Measurements from ENCODE around the gene PLEKHA5. TPM values are rescaled to one million over a fixed set of nuclear protein-coding genes. Genes with fewer than 3 reads are reported as not detected.
A peak's percentile ranks its signal among the peaks of the same experiment; 100 is the strongest.

Gene PLEKHA5
- total and polyA plus RNA-seq, 2 of the 4 experiments (the other 2 are of a cell fraction), result 5.3 to 12.2 TPM

DNA sequence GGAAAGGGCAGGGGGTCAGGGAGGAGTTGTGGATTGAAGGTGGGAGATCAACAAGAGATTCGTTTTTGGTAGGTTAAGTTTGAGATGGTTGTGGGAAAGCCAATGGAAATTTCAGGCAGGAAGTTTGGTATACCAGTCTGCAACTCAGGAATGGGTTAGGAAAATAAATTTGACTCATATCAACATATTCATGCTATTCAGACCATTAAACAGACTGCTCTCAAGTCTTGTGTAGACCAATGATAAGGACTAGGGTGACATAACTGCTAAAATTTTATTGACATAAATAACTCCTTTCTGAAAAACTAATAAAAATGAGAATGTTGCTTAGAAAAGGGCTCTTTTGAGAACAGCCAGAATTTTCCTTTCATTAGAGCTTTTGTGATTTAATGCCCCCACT lies 60.0 kb downstream of the PLEKHA5 start:
- POLR2A ChIA-PET (ENCODE audit: unreplicated experiment), result no interaction called here
- Histone ChIP-seq H4K91ac (ENCODE audit: insufficient read depth, low read depth, low read length) (no peak overlapping the region; the same call in 1 of the 2 replicates), H2AFZ (replicated peaks; ENCODE audit: low read length, poor library complexity) (no peak overlapping the region), H3K9ac (ENCODE audit: low read depth, low read length) (no peak overlapping the region), H3K27me3 (ENCODE audit: control insufficient read depth, insufficient read depth, low read length) (no peaks in the 10 kb centered on the region), H4K5ac (ENCODE audit: low read depth, low read length) (no peak overlapping the region), H3K18ac (ENCODE audit: low read depth, low read length) (no peak overlapping the region), H3K27ac (ENCODE audit: insufficient read depth, low read length) (no peak overlapping the region), H3K36me3 (ENCODE audit: control insufficient read depth, insufficient read depth, low read length) (no peaks in the 10 kb centered on the region), H2AK9ac (replicated peaks; ENCODE audit: low read depth, low read length, poor library complexity) (no peak overlapping the region), H3K9me1 (ENCODE audit: insufficient read depth, low read length) (peaks cover 7% of the 10 kb centered on the region), H2AK5ac (ENCODE audit: low read depth, low read length) (no peak overlapping the region), H2BK20ac (ENCODE audit: low read depth, low read length) (no peak overlapping the region), H2BK5ac (ENCODE audit: low read depth, low read length, poor library complexity, severe bottlenecking) (peak overlapping the region; percentile 10), H3K9me3 (ENCODE audit: control insufficient read depth, insufficient read depth, low read length) (no peaks in the 10 kb centered on the region), H2BK120ac (ENCODE audit: low read depth, low read length) (no peak overlapping the region), H3K79me1 (ENCODE audit: low read depth in 1 of 2, low read length in 2 of 2) (peaks cover 12 to 49% of the 10 kb centered on the region in 2 experiments), H4K20me1 (ENCODE audit: insufficient read depth, low read length) (peaks cover 11% of the 10 kb centered on the region; the same call in 1 of the 2 replicates), H3K4me3 (ENCODE audit: insufficient read depth, low read depth, low read length) (no peak overlapping the region), H2BK15ac (ENCODE audit: low read depth, low read length) (no peak overlapping the region), H4K8ac (ENCODE audit: low read depth in 2 of 2, low read length in 2 of 2) (no peak overlapping the region), H3K14ac (replicated peaks; ENCODE audit: low read depth, low read length) (0 out of 2 replicates have a peak overlapping the region, but pooled peaks have one; percentile 18), H3K4me2 (ENCODE audit: low read depth, low read length) (no peak overlapping the region), H3K56ac (ENCODE audit: extremely low read depth, insufficient read depth, low read length) (no peak overlapping the region), H3K23ac (ENCODE audit: low read depth, low read length) (no peak overlapping the region), H3K4ac (ENCODE audit: low read depth, low read length) (no peak overlapping the region), H3K4me1 (ENCODE audit: control insufficient read depth, insufficient read depth, low read length) (peaks cover 10% of the 10 kb centered on the region)
- ATAC-seq (ENCODE audit: low read depth) (peak; percentile 61), DNase-seq (peak; percentile 31)
- intact Hi-C loops (cut with micrococcal nuclease) (loop anchor here (5.0 to 10.0 kb wide), 2 partner anchors 98 to 595 kb away; no protein-coding TSS in a partner anchor), dilution Hi-C loops (cut with HindIII; ENCODE audit: low sequenced_read_pairs, unreplicated experiment) (no loop called here), in situ Hi-C loops (cut with MboI; ENCODE audit: low sequenced_read_pairs) (loop anchor here (10.0 kb wide), 3 partner anchors 325 to 935 kb away; no protein-coding TSS in a partner anchor)
- no TSS peak for BruUV-seq (replicated peaks)
- CTCF ChIA-PET, result interaction anchor here (0.5 kb wide), 1 partner anchor 480 kb away, joined by 3 read pairs; no protein-coding TSS in a partner anchor
- WGBS, 2 experiments (ENCODE audit: extremely low coverage in 2 of 2, insufficient read length in 1 of 2), result no CpG with 5 or more reads among the region's 1 CpG
- no peak for TF ChIP-seq BHLHE40 (IDR thresholded peaks at IDR 0.05; ENCODE audit: low read depth, low read length)
- TF ChIP-seq, protein P1, sequence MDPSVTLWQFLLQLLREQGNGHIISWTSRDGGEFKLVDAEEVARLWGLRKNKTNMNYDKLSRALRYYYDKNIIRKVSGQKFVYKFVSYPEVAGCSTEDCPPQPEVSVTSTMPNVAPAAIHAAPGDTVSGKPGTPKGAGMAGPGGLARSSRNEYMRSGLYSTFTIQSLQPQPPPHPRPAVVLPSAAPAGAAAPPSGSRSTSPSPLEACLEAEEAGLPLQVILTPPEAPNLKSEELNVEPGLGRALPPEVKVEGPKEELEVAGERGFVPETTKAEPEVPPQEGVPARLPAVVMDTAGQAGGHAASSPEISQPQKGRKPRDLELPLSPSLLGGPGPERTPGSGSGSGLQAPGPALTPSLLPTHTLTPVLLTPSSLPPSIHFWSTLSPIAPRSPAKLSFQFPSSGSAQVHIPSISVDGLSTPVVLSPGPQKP (IDR thresholded peaks at IDR 0.05; ENCODE audit: borderline replicate concordance, low read depth, low read length), result no peak
- TF ChIP-seq POLR2A (IDR thresholded peaks at IDR 0.05; ENCODE audit: low read depth, low read length), result no peak
- no peak for TF ChIP-seq NFE2L2 (IDR thresholded peaks at IDR 0.05; ENCODE audit: low read depth, low read length)
- no peak for TF ChIP-seq RAD21 (IDR thresholded peaks at IDR 0.05; ENCODE audit: low read length)
- TF ChIP-seq RCOR1 (IDR thresholded peaks at IDR 0.05; ENCODE audit: insufficient replicate concordance, low read length), result no peak
- no peak for TF ChIP-seq CTCF (conservative IDR thresholded peaks at IDR 0.05; ENCODE audit: low read depth, low read length)
- no peak for TF ChIP-seq MXI1 (IDR thresholded peaks at IDR 0.05; ENCODE audit: borderline replicate concordance, low read depth, low read length)

Data from IMR-90 (cell line).